ENCODE data around the gene AAMP.
"Not testable (repeated sequence)": the region's sequence is repeated elsewhere in the genome, so short reads cannot be mapped to it uniquely, and the experiment has no call there.

AAMP gene

GRCh38 chr2:218269900-218270720 lies at the start of gene AAMP, which contains the start of gene PNKD:
AAMP (minus strand) TSS chr2:218270137; CDS start chr2:218270086, 51 bp downstream.
PNKD (plus strand) TSS chr2:218270519; CDS start chr2:218270536, 17 bp downstream.
- peak; percentile 100 for DNase-seq

GRCh38 chr2:218318241-218318640 lies 48.3 kb upstream of the AAMP start:
- no peak for DNase-seq

- no peak for DNase-seq
Measured at GRCh38 chr2:218317835-218318234, 47.9 kb upstream of the AAMP start.

- DNase-seq: no peak
Measured at GRCh38 chr2:218317303-218317630, 47.3 kb upstream of the AAMP start.

DNA sequence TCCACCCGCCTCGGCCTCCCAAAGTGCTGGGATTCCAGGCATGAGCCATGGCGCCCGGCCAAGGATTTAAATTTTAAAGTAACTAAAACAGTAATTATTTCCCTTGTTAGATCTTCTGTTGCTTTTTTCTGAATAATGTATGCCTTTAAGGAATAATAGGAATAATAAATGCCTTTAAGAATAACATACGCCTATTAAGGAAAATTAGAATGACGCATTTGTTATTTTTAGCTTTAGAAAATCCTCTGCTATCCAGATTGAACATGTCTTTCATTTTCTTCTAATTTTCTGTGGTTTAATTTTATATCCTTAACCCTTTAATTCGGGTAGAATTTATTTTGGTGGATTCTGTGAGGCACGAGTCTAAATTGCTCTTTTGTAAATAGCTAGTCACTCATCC lies 45.5 kb upstream of the AAMP start:
- DNase-seq: no peak

GRCh38 chr2:218314764-218315163 lies 44.8 kb upstream of the AAMP start:
- DNase-seq: not testable (repeated sequence)

DNA sequence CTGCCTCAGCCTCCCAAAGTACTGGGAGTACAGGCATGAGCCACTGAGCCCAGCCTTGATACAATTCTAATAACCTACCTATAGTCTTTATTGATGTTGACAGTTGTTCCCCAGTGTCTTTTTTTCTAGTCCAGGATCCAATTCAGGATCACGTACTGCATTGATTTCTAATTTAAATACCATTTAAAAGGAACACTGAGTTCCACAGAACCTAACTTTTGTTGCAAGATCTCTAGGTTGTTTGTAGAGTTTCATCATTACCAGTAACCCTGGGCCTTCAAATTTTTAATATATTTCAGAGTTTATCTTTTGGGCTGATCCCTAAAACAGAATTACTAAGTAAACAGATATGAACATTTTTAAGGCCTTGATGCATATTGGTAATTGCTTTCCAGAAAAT lies 43.4 kb upstream of the AAMP start:
- no peak for DNase-seq

DNA sequence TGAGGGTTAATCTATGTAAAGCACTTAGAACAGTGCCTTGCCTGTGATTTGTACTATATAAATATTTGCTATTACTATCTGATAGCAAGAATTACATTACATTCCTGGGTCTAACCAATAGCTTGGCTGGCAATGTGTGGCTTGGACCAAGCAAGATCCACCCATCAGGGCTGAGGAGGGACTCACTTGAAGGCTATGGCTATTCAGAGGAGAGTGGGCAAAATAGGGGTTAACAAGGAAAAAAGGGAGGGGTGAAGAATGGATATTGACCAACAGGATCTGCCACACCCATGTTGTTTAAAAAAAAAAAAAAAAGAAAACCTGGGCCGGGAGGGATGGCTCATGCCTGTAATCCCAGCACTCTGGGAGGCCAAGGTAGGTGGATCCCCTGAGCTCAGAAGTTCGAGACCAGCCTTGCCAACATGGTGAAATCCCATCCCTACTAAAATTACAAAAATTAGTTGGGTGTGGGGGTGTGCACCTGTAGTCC lies 42.4 kb upstream of the AAMP start:
- no peak for DNase-seq

DNA sequence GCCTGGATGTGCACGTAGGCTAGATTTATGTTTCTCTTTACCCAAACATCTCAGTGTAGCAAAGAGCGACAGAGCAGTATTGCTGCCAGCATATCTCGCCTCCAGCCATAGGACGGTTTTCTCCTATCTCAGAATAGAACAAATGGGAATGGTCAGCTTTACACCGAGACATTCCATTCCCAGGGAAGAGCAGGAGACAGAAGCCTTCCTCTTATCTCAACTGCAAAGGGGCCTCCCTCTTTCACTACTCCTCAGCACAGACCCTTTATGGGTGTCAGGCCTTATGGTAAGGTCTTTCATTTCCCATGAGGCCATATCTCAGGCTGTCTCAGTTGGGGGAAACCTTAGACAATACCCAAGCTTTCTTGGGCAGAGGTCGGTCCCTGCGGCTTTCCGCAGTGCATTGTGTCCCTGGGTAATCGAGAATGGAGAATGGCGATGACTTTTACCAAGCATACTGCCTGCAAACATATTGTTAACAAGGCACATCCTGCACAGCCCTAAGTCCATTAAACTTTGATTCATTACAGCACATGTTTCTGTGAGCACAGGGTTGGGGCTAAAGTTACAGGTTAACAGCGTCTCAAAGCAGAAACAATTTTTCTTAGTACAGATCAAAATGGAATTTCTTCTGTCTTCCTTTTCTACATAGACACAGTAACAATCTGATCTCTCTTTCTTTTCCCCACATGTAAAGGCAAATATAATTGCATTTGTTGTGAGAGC lies 41.8 kb upstream of the AAMP start:
- not testable (repeated sequence) for DNase-seq

DNA sequence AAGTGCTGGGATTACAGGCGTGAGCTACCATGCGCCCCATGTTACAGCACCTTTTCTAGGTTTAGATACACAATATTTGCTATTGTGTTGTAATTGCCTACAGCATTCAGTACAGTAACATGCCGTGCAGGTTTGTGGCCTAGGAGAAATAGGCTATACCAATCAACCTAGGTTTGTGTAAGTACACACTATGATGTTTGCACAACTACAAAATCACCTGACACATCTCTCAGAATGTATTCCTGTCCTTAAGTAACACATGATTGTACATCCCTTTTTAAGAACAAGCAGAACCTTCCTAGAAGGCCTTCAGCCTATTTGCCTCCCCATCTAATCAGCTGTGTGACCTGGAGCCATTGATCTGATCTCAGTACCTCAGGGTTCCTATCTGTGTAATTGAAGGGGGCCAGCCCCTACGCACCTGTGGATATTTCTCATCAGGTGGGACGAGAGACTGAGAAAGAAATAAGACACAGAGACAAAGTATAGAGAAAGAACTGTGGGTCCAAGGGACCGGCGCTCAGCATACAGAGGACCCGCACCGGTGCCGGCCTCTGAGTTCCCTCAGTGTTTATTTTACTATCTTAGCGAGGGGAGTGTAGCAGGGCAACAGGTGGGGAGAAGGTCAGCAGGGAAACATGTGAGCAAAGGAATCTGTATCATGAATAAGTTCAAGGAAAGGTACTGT lies 41.1 kb upstream of the AAMP start:
- DNase-seq: no peak

GRCh38 chr2:218307415-218308090 lies 37.6 kb upstream of the AAMP start:
- DNase-seq: no peak

GRCh38 chr2:218306184-218306920 lies 36.4 kb upstream of the AAMP start:
- DNase-seq: no peak

DNA sequence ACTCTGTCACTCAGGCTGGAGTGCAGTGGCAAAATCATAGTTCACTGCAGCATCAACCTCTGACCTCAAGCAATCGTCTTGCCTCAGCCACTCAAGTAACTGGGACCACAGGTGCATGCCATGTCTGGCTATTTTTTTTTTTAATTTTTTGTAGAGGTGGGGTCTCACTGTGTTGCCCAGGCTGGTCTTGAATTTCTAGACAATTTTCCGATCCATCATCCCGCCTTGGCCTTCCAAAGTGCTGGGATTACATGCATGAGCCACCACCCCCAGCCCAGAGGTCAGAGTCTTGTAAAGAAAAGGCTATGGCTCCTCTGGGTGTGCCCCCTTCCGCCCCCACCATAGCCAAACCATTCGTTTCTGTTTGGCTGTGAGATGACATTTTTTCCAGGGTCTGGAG lies 35.4 kb upstream of the AAMP start:
- no peak for DNase-seq

DNA sequence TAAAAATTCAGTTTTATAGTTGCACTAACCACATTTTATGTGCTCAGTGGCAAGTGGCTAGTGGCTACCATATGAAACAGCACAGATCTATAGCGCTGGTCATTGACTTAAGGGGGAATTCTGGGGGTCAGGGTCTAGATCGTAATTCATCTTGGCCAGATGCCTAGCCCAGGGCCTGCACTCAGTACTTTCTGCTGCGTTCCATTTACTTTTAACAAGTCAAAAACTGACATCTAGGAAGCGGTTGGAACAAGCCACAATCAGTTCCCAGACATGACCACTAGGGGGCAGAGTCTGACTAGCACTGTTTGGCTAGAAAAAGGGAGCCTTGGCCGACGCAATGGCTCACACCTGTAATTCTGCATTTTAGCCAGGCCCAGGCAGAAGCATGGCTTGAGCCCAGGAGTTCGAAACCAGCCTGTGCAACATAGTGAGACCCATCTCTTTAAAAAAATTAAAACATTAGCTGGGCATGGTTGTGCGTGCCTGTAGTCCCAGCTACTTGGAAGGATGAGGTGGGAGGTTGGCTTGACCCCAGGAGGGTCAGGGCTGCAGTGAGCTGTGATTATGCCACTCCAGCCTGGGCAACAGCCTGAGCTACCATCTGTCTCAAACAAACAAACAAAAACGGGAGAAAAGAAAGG lies 31.4 kb upstream of the AAMP start:
- DNase-seq: peak; percentile 78

DNA sequence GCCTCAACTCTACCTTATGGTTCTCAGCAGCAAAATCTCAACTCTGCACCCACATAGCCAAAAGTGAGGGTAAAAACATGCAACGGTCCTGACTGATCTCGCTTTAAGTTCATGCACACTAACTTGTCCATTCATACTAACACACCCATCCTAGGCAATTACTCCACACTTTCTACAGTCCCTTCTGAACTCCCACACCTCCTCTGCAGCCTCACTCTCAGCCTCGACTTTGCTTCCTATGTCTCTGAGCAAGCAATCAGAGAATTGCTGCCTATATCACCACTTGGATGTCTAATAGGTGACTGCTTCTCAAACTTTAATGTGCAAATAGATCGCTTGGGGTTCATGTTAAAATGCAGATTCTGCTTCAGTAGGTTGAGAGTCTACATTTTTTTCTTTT lies 30.2 kb upstream of the AAMP start:
- DNase-seq: no peak

GRCh38 chr2:218298314-218298875 lies 28.5 kb upstream of the AAMP start:
- DNase-seq: no peak

DNA sequence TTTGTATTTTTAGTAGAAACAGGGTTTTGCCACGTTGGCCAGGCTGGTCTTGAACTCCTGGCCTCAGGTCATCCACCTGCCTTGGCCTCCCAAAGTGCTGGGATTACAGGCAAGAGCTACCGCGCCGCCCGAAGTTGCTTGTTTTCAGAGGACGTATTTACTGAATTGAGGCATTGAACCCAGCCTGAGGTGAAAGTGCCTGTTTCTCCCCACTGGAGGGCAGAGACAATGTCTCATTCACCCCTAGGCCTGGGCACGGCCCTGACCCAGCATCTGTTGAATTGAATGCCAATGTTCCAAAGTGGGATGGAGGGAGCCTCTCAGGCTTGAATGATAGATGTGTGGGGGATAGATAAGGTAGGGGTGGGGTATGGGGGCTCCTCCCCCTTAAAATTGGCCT lies 26.9 kb upstream of the AAMP start:
- DNase-seq: no peak

- no peak for DNase-seq
Measured at GRCh38 chr2:218296200-218296599, 26.3 kb upstream of the AAMP start.

DNA sequence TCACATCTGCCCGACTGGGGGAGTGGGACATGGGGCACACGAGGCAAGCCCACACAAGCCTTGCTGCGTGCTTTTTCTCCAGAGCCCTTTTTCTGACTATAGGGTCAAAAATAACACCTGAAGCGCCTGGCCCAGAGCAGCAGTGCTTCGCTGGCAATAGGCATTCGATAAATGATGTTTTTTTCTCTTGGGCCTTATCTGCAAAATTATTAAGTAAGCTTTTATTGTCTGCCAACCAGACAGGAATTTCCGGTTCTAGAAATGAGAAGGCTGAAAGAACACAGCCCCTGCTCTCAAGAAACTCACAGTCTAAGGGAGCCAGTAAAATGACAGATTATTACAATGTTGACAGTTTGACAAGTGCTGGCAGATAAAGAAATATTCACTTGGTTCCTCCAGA lies 25.1 kb upstream of the AAMP start:
- no peak for DNase-seq

- no peak for DNase-seq
Measured at GRCh38 chr2:218294430-218295022, 24.6 kb upstream of the AAMP start.

Measured in fibroblast of upper back skin (primary cell).